Posterior cingulate gyrus (tissue), 11 donors: ENCODE data around the gene OGFOD3.
"Not testable (repeated sequence)": the region's sequence is repeated elsewhere in the genome, so short reads cannot be mapped to it uniquely, and the experiment has no call there.

ENCODE experiments used
- DNase-seq, 10 donors: peaks; one replicate each; pipeline versions ENCODE4 v3.0.0 to v3.0.0-alpha.2; 2020 to 2021; ENCODE audit warnings: mixed read lengths in 3 of 10
- intact Hi-C: fragments of 100-400 bp; cut with DNase I; formaldehyde crosslinking; loops from one replicate; pipeline ENCODE4 v1.15.1; 2023

OGFOD3 gene

DNA sequence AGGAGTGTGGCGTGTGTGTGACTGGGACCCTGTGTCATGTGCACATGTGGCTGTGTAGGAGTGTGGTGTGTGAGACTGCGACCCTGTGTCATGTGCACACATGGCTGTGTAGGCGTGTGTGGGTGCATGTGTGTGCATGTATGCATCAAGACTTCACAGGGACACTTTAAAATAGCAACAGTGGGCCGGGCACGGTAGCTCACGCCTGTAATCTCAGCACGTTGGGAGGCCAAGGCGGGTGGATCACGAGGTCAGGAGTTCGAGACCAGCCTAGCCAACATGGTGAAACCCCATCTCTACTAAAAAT is 36.7 kb downstream of the OGFOD3 start:
- intact Hi-C loops: not testable (repeated sequence)
- peak in 3 of 10 donors; percentile 62 to 74 (median 66) for DNase-seq

DNA sequence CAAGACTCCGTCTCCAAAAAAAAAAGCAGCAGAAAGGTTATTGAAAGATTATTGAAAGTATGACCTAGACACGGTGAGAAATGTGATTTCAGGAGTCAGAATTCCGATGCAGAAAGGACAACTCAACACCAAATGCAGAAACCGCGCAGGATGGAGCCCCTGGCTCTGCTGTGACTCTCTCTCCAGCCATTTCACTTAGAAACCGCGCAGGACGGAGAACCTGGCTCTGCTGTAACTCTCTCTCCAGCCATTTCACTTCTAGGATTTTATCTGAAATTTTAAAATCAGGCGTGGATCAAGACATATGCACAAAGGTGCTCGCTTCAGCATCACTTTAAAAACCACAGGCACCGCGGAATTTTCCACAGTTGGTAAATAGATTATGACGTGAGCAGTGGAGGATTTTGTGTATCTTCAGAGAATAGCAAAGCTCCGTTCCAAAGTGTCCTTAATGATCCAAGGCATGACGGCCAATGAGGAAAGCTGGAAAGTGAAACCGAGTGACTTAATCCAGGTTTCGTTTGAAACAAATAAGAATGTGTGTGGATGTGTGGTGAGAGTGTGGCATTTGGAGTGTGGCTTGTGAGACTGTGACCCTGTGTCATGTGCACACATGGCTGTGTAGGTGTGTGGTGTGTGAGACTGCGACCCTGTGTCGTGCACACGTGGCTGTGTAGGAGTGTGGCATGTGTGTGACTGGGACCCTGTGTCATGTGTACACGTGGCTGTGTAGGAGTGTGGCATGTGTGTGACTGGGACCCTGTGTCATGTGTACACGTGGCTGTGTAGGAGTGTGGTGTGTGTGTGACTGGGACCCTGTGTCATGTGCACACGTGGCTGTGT is 37.3 kb downstream of the OGFOD3 start:
- intact Hi-C loops: no loop called here
- peak in 3 of 10 donors; percentile 38 to 58 (median 47) for DNase-seq

DNA sequence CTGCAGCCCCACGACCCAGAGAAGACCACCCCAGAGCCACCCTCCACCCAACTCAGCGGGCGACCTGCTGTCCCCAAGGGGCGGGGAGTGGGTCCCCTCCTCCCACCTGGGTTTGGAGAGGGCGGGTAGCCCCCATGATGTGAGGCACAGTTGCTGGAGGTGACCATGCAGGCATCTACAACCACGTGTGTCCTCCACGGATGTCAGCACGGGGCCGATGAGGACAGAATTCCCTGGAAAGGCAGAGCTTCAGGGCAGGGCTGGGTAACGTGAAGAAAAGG is 39.7 kb downstream of the OGFOD3 start:
- peak in 2 of 10 donors; percentile 33 to 55 for DNase-seq
- intact Hi-C loops: no loop called here

DNA sequence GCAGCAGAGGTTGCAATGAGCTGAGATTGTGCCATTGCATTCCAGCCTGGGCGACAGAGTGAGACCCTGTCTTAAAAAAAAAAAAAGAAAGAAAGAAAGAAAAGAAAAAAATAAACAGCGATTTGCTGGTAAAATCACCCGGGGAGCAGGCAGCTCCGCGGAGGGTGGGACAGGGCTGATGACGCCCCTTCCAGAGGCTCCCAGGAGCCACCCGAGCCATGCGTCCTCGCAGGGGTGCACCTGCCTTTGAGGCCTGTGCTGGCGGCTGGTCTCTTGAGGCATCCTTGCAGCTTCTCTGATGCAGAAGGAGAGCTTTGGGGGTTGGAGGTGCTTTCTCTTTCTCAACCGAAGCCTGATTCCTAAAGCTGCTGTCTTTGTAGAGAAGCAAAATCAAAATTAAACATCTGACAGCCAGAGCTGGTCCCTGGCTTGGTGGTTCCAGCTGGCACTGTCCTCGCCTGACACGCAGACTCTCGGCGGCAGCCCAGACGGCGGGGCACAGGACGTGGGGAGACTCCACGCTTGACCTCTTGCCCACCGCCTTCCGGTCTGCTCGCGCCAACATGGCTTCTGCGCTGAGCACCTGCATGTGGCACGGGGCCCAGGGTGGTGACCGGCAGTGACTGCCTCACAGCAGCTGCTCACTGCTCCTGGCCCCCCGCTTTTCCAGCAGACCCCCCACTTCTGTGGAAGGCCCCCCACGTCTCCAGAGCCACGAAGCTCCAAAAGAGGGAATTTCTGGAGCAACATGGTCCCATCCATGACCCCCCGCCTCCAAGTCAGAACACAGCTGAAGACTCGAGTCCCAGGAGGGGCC is 40.3 kb downstream of the OGFOD3 start:
- peak in 3 of 10 donors; percentile 66 to 79 (median 71) for DNase-seq
- intact Hi-C loops: no loop called here

DNA sequence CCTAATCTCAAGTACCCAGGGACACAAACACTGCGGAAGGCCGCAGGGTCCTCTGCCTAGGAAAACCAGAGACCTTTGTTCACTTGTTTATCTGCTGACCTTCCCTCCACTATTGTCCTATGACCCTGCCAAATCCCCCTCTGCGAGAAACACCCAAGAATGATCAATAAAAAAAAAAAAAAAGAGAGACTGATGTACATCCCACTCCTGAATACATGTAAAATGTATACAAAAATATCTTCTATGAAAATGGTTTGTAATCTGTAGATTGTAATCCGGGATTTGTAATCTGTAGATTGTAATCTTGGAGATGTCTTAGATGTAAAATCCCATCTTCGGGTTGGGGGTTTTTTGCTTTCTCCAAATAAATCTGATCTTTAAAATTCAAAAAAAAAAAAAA is 41.1 kb downstream of the OGFOD3 start:
- intact Hi-C loops, DNase-seq: not testable (repeated sequence)

DNA sequence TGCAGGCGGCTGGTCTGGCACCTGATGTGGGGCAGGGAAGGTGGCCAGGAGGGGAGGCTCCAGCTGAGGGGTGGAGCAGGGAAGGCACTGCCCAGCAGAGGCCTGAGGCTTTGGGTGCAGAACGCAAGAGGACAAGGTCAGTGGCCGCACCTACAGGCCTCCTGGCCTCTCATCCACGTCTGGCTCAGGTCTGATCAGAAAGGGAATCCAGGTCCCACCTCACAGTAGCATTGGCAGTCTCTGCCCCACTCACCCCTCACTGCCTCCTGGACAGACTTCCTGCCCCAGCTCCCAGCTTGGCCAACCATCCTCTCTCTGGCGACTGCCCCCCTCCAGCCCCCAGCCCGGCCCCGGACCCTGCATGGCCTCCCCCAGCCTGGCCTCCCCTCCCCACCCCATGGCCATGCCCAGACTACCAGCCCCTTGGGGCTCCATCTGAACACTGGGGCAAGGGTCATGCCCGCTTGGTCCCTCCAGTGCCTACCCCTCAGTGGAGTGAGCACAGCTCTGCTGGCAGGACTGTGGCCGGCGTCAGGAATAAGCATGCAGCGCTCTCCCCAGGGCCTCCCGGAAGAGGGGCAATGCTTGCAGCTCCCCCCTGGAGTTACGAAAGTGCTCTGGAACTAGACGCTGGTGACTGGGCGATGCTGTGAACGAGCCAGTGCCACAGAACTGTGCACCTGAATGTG is 42.2 kb downstream of the OGFOD3 start:
- peak in 3 of 10 donors; percentile 23 to 70 (median 32) for DNase-seq
- intact Hi-C loops: no loop called here

DNA sequence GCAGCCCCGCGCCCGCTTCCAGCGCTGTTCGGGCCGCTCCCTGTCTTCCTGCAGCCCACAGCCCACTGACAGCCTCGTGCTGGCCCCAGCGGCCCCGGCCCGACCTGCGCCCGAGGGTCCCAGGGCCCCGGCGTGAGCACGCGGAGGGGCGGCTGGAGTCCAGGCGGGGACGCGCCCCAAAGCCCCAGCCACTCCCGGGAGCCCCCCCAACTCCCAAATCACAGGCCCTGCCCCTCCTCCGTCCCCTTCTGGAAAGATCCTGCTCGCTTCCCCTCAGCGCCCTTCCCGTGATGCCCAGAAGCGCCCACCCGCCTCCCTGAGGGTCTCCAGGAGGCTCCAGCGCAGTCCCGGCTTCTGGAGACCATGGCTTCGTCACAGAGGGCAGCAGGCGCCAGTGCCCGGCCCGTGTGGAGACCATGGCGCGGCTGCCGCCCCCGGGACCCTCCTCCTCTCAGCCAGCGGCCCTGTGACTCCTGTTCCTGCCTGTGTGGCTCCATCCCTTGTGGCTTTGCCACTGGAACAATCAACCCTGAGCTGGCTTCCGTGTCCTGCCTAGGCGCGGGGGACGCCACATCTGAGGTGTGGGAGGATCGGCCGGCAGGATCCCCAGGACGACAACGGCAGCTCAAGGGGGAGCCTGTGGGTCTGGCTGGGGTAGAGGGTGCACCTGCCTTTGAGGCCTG is 42.9 kb downstream of the OGFOD3 start:
- intact Hi-C loops: no loop called here
- DNase-seq: peak in 3 of 10 donors; percentile 57 to 72 (median 64)

DNA sequence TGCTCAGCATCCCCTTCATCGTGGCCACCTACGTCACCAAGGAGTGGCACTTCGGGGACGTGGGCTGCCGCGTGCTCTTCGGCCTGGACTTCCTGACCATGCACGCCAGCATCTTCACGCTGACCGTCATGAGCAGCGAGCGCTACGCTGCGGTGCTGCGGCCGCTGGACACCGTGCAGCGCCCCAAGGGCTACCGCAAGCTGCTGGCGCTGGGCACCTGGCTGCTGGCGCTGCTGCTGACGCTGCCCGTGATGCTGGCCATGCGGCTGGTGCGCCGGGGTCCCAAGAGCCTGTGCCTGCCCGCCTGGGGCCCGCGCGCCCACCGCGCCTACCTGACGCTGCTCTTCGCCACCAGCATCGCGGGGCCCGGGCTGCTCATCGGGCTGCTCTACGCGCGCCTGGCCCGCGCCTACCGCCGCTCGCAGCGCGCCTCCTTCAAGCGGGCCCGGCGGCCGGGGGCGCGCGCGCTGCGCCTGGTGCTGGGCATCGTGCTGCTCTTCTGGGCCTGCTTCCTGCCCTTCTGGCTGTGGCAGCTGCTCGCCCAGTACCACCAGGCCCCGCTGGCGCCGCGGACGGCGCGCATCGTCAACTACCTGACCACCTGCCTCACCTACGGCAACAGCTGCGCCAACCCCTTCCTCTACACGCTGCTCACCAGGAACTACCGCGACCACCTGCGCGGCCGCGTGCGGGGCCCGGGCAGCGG is 43.6 kb downstream of the OGFOD3 start:
- intact Hi-C loops: no loop called here
- peak in 3 of 10 donors; percentile 64 to 86 (median 64) for DNase-seq

DNA sequence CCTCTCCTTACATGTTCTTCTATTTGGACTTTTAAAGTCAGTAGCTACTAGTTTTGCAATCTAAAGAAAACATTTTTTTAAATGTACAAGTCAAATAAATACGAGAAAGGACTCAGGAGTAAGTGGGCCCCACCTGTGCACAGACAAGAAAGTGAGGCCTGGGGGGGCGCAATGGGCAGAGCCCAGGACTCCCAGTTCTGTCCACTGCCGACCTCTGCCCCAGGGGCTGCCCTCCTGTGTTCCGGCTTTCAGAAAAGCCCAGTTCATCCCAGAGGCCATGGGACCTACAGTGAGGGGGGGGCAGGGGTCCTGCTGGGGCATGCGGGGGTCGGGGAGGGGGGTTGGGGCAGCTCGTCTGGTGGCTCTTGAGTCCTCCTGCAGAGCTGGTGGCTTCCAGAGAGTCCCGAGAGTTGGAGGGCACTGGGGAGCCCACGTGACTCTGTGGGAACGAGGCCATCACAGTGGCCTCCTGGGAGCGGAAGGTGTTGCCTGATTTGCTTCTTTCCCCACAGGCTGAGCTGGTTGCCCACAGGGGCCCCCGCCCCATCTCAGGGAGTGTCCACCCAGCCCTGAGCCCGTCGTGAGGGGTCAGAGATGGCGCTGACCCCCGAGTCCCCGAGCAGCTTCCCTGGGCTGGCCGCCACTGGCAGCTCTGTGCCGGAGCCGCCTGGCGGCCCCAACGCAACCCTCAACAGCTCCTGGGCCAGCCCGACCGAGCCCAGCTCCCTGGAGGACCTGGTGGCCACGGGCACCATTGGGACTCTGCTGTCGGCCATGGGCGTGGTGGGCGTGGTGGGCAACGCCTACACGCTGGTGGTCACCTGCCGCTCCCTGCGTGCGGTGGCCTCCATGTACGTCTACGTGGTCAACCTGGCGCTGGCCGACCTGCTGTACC is 44.4 kb downstream of the OGFOD3 start:
- peak in 3 of 10 donors; percentile 50 to 81 (median 69) for DNase-seq
- intact Hi-C loops: no loop called here

DNA sequence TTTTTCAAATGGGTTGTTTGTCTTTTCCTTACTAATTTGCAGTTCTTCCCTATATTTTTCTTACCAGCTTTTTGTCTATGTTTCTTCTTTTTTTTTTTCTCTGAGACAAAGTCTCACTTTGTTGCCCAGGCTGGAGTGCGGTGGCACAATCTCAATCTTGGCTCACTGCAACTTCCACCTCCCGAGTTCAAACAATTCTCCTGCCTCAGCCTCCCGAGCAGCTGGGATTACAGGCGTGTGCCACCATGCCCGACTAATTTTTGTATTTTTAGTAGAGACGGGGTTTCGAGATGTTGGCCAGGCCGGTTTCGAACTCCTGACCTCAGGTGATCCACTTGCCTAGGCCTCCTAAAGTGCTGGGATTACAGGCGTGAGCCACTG is 45.3 kb downstream of the OGFOD3 start:
- intact Hi-C loops: not testable (repeated sequence)
- DNase-seq: peak in 2 of 10 donors; percentile 50 to 59

DNA sequence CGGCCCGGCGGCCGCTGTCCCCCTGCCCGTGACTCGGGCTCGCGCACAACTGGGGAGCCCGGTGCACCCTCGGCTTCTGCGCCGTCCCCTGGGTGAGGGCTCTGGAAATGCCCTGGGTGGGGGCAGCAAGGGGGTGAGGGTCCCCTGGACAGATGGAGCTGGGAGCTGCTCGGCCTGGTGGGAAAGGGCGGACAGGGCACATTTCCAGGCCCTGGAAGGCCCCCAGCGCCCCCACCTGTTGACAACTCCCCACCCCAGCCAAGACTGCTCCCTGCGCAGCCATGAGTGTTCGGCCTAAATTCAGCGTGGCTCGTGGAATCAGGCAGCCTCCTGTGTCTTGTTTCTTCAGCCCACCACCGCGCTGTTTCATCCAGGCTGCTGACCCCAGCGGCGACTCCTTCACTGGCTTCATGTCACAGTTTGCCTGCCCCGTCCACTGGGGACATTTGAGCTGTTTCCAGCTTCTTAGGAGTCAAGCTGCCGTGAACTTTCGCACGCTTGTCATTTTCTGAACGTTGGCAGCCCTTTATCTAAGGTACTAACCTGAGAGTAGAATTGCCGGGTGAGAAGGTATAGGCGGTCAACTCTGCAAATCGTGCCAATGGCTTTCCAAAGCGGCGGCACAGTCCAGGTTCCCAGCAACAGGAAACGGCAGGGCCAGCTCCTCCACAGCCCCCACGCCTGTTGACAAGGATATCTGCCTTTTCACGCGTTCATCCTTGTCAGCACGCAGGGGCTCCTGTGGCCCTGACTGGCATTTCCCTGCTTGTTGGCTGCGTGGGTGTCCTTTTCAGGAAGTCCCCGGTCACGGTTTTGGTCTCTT is 45.9 kb downstream of the OGFOD3 start:
- peak in 2 of 10 donors; percentile 64 to 66 for DNase-seq
- intact Hi-C loops: no loop called here

DNA sequence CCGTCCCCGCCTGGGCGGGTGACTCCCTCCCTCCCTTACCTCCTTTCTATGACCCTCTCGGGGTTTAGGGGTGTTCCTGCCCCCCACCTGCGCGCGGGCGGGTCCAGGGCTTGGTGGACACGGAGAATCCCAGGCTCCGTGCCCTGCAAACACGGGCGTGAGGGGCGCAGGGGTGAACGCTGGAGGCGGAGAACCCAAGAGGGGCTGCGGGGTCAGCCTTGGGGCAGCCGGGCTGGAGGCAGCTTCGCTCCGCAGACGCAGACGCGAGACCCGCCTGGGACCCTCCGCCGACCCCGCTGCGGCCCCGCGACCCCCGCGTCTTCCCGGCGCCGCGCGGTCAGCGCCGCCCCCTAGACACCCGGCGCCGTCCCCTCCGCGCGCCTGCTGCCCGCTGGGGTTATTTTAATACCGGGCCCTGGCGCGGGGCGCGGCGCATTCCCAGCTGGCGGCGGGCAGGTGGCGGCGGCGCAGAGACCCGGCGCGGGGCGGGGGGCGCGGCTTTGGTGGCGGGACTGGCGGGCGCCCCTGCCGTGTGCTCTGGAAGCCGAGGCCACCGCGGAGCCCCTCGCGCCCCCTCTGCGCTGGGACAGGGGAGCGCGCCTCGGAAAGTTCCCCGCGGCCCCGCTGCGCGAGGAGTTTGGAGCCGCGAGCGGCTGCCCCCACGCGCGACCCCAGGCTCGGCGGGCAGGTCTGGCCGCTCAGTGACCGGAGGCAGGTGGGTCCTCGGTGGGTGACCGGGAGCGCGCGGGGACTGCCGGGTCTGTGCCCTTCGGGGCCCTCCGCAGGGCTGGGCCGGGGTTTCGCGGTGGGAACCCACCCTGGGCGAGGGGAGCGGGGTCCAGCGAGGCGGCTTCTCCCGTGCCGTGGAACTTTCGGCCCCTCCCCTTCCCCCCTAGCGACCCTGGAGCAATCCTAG is 46.8 kb downstream of the OGFOD3 start, which contains the start of gene UTS2R:
TSS of gene UTS2R (plus strand) at position 433 of the 916 bp plus-strand sequence. CDS start 2,560 bp downstream, outside the sequence.
- peak in 2 of 10 donors; percentile 58 to 67 for DNase-seq
- intact Hi-C loops: no loop called here

DNA sequence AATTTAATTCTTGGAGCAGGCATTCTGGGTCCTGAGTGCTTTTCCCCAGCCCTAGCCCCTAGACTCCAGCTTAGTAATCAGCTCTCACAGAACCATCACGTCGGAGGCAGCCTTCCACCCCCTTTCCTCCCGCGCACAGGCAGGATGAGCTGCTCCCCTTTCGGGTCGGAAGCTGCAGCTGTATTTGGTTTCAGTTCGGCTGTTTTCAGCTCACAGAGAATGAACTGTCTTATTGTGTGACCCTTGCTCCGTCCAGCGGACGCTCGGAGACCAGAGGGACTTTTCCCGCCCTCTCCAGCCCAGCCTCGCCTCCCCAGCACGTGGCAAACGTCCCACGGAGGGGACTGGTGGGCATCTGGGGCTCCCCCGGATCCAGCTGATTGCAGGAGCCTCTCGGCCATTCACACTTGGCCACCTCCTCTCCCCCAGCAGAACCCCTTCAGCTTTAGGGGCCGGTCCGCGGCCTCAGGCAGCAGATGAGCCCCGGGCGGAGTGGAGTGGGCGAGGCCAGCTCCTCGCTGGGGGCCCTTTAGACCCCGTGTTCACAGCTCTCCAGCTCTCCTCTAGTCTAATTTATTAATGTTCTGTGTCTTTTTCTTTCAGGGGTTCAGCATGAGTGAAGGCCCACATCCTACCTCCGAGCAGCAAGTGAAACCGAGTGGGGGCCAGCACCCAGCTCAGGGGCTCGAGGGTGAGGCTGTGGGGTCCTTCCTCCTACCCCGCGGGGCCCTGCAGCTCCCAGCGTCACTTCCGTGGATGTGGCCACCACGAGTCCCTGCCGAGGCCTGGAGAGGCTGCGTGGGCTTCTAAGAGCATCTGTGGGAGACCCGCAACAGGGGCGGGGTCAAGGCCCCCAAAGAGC is 47.7 kb downstream of the OGFOD3 start:
- peak in 2 of 10 donors; percentile 70 to 78 for DNase-seq
- intact Hi-C loops: no loop called here

DNA sequence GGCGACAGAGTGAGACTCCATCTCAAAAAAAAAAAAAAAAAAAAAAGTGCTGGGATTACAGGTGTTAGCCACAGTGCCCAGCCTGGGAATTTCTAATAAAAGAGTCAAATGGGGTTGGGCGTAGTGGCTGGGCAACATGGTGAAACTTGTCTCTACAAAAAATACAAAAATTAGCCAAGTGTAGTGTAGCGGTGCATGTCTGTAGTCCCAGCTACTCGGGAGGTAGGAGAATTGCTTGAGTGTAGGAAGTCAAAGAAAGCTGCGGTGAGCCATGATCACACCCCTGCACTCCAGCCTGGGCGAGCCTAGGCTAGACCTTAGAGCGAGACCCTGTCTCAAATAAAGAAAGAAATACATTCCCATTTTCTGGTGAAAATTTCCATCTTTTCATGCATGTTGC is 49.2 kb downstream of the OGFOD3 start:
- intact Hi-C loops: no loop called here
- DNase-seq: peak in 1 of 10 donors; percentile 41

DNA sequence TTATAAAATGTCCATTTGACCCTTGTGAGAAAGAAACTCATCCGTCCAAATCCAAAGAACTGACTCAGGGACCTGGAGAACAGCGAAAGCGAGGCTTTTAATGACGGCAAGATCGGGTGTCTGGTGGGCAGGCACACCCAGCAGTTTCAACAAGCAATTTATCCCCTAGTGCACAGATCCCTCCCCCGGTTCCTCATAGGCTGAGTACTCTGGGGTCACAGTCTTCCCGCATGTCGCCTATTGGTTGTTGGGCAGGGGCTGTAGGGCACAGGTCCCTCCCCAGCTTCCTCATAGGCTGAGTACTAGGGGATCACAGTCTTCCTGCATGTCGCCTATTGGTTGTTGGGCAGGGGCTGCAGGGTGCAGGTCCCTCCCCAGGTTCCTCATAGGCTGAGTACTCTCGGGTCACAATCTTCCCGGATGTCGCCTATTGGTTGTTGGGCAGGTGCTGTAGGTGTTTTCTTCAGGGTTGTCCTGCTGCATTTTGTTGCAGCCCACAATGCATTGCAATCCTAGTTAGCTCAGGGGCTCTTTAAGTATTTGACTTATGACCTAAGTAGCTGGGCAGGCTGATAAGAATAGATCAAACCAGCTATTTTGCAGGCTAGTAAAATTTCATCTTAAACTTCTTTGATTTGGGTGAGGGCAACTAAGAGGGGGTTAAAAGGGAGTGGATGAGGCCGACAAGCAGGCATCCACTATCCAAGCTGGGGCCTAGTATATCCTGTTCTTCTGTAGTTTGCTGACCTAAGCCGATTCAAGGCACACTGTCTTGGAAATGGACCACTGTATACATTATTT is 50.5 kb downstream of the OGFOD3 start:
- no peak for DNase-seq
- intact Hi-C loops: no loop called here
